ENCODE data around the gene MAP2K3.

DNA sequence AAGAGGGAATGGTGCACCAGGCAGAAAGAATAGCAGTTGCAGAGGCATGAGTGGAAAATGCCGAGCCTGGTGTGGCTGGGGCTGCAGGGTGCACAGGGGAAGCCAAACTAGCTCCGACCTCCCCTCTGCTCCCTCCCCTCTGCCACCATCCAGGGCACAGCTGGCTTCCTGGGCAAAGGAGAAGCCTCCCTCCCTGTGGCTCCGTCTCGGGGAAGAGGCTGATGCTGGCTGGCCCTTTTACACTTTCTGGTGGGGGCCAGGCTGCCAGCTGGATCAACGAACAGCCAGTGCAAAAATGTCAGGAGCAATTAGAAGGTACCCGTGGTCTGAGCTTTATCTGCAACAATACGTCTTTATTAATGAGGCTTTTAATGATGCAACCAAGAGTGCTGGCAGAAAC lies 54.5 kb downstream of the MAP2K3 start:
- TF ChIP-seq, protein P1, sequence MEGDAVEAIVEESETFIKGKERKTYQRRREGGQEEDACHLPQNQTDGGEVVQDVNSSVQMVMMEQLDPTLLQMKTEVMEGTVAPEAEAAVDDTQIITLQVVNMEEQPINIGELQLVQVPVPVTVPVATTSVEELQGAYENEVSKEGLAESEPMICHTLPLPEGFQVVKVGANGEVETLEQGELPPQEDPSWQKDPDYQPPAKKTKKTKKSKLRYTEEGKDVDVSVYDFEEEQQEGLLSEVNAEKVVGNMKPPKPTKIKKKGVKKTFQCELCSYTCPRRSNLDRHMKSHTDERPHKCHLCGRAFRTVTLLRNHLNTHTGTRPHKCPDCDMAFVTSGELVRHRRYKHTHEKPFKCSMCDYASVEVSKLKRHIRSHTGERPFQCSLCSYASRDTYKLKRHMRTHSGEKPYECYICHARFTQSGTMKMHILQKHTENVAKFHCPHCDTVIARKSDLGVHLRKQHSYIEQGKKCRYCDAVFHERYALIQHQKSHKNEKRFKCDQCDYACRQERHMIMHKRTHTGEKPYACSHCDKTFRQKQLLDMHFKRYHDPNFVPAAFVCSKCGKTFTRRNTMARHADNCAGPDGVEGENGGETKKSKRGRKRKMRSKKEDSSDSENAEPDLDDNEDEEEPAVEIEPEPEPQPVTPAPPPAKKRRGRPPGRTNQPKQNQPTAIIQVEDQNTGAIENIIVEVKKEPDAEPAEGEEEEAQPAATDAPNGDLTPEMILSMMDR (IDR thresholded peaks at IDR 0.05 in 4 of 5, conservative IDR thresholded peaks at IDR 0.05 in 1 of 5), result no peak
- no peak for TF ChIP-seq POLR2A (IDR thresholded peaks at IDR 0.05)

Measured in gastrocnemius medialis (tissue), 4 donors.